Omental fat pad (tissue), 4 donors: ENCODE measurements around the gene B3GLCT. TPM values are rescaled to one million over a fixed set of nuclear protein-coding genes. Genes with fewer than 3 reads are reported as not detected.

Experiments
- ATAC-seq: fragments of 150-250 bp; one replicate; pipeline ENCODE4 v1.9.1; 2016; ENCODE audit warnings: mild to moderate bottlenecking, moderate library complexity; ENCODE audit not compliant: low FRiP score
- DNase-seq: peaks from one replicate; pipeline ENCODE4 v3.0.0-alpha.2; 2019; ENCODE audit warnings: low spot score
- CTCF ChIP-seq, 3 donors: fragments of 450-650 bp; IDR thresholded peaks; one replicate each; pipeline ENCODE4 v1.5.1; 2016 to 2017; ENCODE audit warnings: antibody characterized with exemption in 3 of 3, mild to moderate bottlenecking in 3 of 3, moderate library complexity in 2 of 3
- total RNA-seq, 4 donors: library from RNA; depleted of rRNA; stranded (reverse); fragments of >200 nt; gene quantifications; one replicate each; pipeline ENCODE4 v1.1.0, GENCODE V29; 2016

B3GLCT gene
- total RNA-seq, 4 donors from 2014 or later = 5.4 to 16.4 (median 6.6) TPM

GRCh38 chr13:31322702-31323405 lies 123.1 kb downstream of the B3GLCT start:
- TF ChIP-seq CTCF (IDR thresholded peaks at IDR 0.05) = no peak
- ATAC-seq = no peak
- DNase-seq = no peak

DNA sequence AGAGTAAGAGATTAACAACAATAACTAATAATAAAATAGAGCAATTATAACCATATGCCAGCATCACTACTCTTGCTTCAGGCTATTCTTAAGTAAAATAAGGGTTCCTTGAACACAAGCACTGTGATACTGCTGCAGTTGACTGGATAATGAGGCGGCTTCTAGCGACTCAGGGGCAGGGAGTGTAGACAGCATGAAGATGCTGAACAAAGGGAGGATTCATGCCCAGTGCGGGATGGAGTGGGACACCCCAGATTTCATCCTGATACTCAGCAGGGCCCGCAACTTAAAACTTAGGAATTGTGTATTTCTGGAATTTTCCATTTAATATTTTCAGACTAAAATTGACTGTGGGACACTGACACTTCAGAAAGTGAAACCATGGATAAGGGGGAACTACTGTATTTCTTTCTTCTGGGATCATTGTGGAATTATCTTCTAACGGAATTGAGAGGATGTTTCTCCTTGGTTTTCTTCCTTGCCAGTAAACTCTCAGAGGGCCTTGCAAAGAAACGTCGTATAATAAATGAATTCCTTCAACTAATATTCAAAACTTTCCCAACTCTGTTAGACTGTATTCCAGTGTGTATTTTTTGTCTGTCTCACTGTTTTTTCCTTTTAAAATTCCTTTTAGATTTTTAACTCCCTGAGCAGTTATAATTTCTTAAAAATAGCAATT lies 127.5 kb downstream of the B3GLCT start:
- ATAC-seq (no peak), DNase-seq (no peak)

GRCh38 chr13:31328549-31329235 lies 128.9 kb downstream of the B3GLCT start:
- no peak for DNase-seq
- no peak for TF ChIP-seq CTCF (IDR thresholded peaks at IDR 0.05)
- no peak for ATAC-seq

More for the DNA sequence above, 127.5 kb downstream of the B3GLCT start:
- TF ChIP-seq CTCF (IDR thresholded peaks at IDR 0.05) = no peak

DNA sequence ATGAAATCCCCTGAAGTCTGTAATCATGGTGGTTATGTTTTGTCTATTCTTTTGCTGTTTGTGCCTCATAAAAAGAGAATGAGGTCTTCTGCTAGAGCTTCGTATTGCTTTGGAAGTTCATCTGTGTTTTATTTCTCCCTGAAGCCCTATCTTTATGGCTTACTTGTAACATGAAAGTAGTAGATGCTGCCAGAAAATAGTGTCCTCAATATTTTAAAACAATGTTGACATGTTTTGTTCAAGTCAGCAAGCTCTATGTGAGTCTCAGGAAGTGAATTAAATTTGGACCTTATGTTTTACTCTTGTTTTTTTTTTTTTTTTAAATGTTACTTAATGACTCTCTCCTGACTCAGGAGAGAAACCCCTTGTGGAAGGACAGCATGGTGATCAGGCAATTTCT lies 130.5 kb downstream of the B3GLCT start:
- no peak for DNase-seq

DNA sequence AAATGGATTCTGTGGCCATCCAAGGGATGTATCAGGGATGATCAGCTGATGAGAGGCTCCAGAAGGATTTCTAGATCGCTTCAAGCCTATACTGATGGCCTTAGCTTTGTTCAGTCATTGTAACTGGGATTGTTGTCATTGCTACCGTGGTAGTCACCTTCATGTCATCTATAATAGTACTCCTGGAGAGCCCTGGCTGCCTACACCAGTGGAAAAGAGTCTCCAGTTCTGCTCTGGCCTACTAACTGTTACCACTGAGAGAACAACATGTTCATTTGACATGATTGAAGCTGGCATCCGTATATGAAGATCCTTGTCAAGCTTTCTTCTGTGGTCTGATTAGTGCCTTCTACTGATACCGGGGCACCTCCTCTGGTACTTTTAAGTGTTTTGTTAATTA lies 131.3 kb downstream of the B3GLCT start:
- ATAC-seq (no peak), DNase-seq (no peak)
- TF ChIP-seq CTCF (IDR thresholded peaks at IDR 0.05) = no peak

More for the DNA sequence above, 130.5 kb downstream of the B3GLCT start:
- ATAC-seq = no peak
- no peak for TF ChIP-seq CTCF (IDR thresholded peaks at IDR 0.05)

GRCh38 chr13:31334547-31334946 lies 134.8 kb downstream of the B3GLCT start:
- no peak for ATAC-seq
- no peak for DNase-seq
- no peak for TF ChIP-seq CTCF (IDR thresholded peaks at IDR 0.05)
